ENCODE data around the gene GSE1. TPM values are rescaled to one million over a fixed set of nuclear protein-coding genes. Genes with fewer than 3 reads are reported as not detected.

The GSE1 gene
- total and polyA plus RNA-seq, 9 of the 15 experiments (the other 6 are each of a cell fraction or from before 2014, with no cell fraction given): 12.2 to 244 (median 57.9) TPM

DNA sequence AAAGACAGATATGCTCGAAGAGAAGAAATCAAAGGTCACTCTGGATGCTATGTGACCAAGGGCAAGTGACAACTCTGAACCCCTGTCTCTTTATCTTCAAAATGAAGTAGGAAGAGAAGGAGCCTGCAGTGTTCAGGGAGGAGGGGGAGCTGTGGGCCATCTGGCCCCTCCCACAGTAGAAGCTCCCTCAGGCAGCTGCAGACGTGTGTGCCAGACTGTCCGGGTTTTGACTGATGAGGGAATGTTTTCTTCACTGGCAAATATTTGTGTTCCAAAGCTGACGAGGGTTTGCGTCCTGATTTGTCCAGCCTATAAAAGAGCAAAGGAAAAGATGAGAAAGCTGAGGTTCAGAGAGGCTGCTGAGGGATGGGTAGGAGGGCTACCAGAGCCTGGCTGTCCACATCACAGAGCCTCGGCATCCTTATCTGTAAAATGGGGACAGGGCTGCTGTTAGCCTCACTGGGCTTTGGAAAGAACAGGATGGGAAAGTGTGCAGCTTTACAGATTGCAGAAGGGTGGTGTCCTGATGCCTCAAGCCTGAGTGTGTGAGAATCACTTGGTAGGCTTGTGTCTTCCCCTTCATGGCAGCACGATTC lies 77.4 kb downstream of the GSE1 start:
- H3K9me3 ChIP-seq (replicated peaks; ENCODE audit: control insufficient read depth, insufficient read depth, low read depth, low read length): no peaks in the 10 kb centered on the region
- H3K27me3 ChIP-seq (ENCODE audit: control insufficient read depth in 2 of 2, insufficient read depth in 2 of 2, low read length in 2 of 2): peaks cover 2 to 11% of the 10 kb centered on the region in 2 experiments; a peak in 4 of 5 replicates
- no peak overlapping the region for H3K9ac ChIP-seq (ENCODE audit: insufficient read depth in 1 of 2, low read depth in 2 of 2, low read length in 2 of 2)
- H2AFZ ChIP-seq (ENCODE audit: low read depth, low read length): no peak overlapping the region
- H3K4me2 ChIP-seq (ENCODE audit: insufficient read depth, low read length): no peak overlapping the region
- no peak for ATAC-seq
- peaks cover 3% of the 10 kb centered on the region for H3K9me1 ChIP-seq (ENCODE audit: control insufficient read depth, insufficient read depth, low read length)
- FAIRE-seq: peak; percentile 75
- peak in 1 of 4 experiments; percentile 55 for DNase-seq (ENCODE audit: extremely low read depth in 1 of 4, low spot score in 3 of 4)
- peaks cover 17 to 36% of the 10 kb centered on the region in 2 experiments; a peak in 4 of 5 replicates for H3K4me1 ChIP-seq (replicated peaks in 1 of 2; ENCODE audit: control insufficient read depth in 2 of 2, insufficient read depth in 2 of 2, low read length in 2 of 2)
- intact Hi-C loops (cut with micrococcal nuclease) (no loop called here), in situ Hi-C loops (cut with MboI) (no loop called here)
- CTCF ChIA-PET (ENCODE audit: low intra/inter-chr PET ratio): no interaction called here
- 17% methylated on average over 7 of the region's 7 CpGs for WGBS (ENCODE audit: insufficient coverage, low coverage, missing lambda C conversion rate)
- POLR2A ChIA-PET: interaction anchor here (0.6 to 1.5 kb wide), 6 partner anchors 15 to 54 kb away, joined by 3 to 5 read pairs (median 4); no protein-coding TSS in a partner anchor
- no peak overlapping the region for H3K27ac ChIP-seq (ENCODE audit: extremely low read depth, low read depth, low read length)
- peaks cover 19% of the 10 kb centered on the region; the same call in 2 of the 3 replicates for H3K36me3 ChIP-seq (ENCODE audit: control insufficient read depth, insufficient read depth, low read length)
- peaks cover 14% of the 10 kb centered on the region; the same call in 1 of the 2 replicates for H4K20me1 ChIP-seq (replicated peaks; ENCODE audit: control insufficient read depth, insufficient read depth, low read length)
- no peak overlapping the region for H3K4me3 ChIP-seq
- BruUV-seq (replicated peaks): no TSS peak
- peaks cover 32% of the 10 kb centered on the region for H3K79me2 ChIP-seq (ENCODE audit: control insufficient read depth, insufficient read depth, low read length)
- no peak for TF ChIP-seq HSF4 (CRISPR knock-in tag; IDR thresholded peaks at IDR 0.05; ENCODE audit: borderline replicate concordance)
- TF ChIP-seq, protein P1, sequence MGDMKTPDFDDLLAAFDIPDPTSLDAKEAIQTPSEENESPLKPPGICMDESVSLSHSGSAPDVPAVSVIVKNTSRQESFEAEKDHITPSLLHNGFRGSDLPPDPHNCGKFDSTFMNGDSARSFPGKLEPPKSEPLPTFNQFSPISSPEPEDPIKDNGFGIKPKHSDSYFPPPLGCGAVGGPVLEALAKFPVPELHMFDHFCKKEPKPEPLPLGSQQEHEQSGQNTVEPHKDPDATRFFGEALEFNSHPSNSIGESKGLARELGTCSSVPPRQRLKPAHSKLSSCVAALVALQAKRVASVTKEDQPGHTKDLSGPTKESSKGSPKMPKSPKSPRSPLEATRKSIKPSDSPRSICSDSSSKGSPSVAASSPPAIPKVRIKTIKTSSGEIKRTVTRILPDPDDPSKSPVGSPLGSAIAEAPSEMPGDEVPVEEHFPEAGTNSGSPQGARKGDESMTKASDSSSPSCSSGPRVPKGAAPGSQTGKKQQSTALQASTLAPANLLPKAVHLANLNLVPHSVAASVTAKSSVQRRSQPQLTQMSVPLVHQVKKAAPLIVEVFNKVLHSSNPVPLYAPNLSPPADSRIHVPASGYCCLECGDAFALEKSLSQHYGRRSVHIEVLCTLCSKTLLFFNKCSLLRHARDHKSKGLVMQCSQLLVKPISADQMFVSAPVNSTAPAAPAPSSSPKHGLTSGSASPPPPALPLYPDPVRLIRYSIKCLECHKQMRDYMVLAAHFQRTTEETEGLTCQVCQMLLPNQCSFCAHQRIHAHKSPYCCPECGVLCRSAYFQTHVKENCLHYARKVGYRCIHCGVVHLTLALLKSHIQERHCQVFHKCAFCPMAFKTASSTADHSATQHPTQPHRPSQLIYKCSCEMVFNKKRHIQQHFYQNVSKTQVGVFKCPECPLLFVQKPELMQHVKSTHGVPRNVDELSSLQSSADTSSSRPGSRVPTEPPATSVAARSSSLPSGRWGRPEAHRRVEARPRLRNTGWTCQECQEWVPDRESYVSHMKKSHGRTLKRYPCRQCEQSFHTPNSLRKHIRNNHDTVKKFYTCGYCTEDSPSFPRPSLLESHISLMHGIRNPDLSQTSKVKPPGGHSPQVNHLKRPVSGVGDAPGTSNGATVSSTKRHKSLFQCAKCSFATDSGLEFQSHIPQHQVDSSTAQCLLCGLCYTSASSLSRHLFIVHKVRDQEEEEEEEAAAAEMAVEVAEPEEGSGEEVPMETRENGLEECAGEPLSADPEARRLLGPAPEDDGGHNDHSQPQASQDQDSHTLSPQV (IDR thresholded peaks at IDR 0.05): no peak
- no peak for TF ChIP-seq ZNF444 (CRISPR knock-in tag; IDR thresholded peaks at IDR 0.05)
- no peak for TF ChIP-seq ZBTB26 (CRISPR knock-in tag; IDR thresholded peaks at IDR 0.05)
- 0 out of 2 replicates have a peak, but pooled peaks have one; percentile 38 for TF ChIP-seq PTBP1 (IDR thresholded peaks at IDR 0.05; ENCODE audit: low read depth, low read length)
- no peak for TF ChIP-seq SPI1 (IDR thresholded peaks at IDR 0.05; ENCODE audit: borderline replicate concordance, low read depth, low read length)
- no peak for TF ChIP-seq HMGN3 (IDR thresholded peaks at IDR 0.05; ENCODE audit: borderline replicate concordance, extremely low read depth, insufficient read length, low read depth, low read length)
- TF ChIP-seq MAZ (CRISPR knock-in tag; conservative IDR thresholded peaks at IDR 0.05 in 1 of 2, IDR thresholded peaks at IDR 0.05 in 1 of 2): no peak
- no peak for TF ChIP-seq CBFA2T3 (IDR thresholded peaks at IDR 0.05)
- no peak for TF ChIP-seq ZNF77 (CRISPR knock-in tag; IDR thresholded peaks at IDR 0.05)
- no peak for TF ChIP-seq CXXC5 (CRISPR knock-in tag; IDR thresholded peaks at IDR 0.05)
- peak; percentile 69 for TF ChIP-seq BCOR (IDR thresholded peaks at IDR 0.05)
- TF ChIP-seq PURB (CRISPR knock-in tag; IDR thresholded peaks at IDR 0.05; ENCODE audit: low read depth): no peak
- TF ChIP-seq ZNF717 (CRISPR knock-in tag; IDR thresholded peaks at IDR 0.05): no peak
- TF ChIP-seq POLR3G (IDR thresholded peaks at IDR 0.05; ENCODE audit: extremely low read depth, insufficient read length, insufficient replicate concordance): no peak
- no peak for TF ChIP-seq MYC (IDR thresholded peaks at IDR 0.05; ENCODE audit: low read depth, low read length)
- TF ChIP-seq MYC (CRISPR knock-in tag; IDR thresholded peaks at IDR 0.05; ENCODE audit: borderline replicate concordance, low read depth): no peak
- no peak for TF ChIP-seq HIVEP1 (CRISPR knock-in tag; IDR thresholded peaks at IDR 0.05)
- no peak for TF ChIP-seq RFX1 (IDR thresholded peaks at IDR 0.05)
- peak; percentile 49 to 50; a peak in 2 of 4 replicates for TF ChIP-seq KDM1A (IDR thresholded peaks at IDR 0.05)
